Esophagus muscularis mucosa (tissue), 4 donors: Measurements from ENCODE around the gene METAP1.

Experiments
- CTCF ChIP-seq, 3 experiments: fragments of 200-600 bp in 2 of 3; fragments of 450-650 bp in 1 of 3; sonication (generic) in 2 of 3; IDR thresholded peaks; one replicate each; pipeline ENCODE4 v1.5.1; 2017 to 2019; ENCODE audit warnings: antibody characterized with exemption in 3 of 3, mild to moderate bottlenecking in 2 of 3, moderate library complexity in 1 of 3
- EP300 ChIP-seq: sonication (generic); formaldehyde crosslinking; IDR thresholded peaks from one replicate; pipeline ENCODE4 v1.6.1; 2017; ENCODE audit warnings: antibody characterized with exemption
- POLR2A ChIP-seq: fragments of 450-650 bp; IDR thresholded peaks from one replicate; pipeline ENCODE4 v1.6.1; 2017; ENCODE audit warnings: antibody characterized with exemption, moderate library complexity, mild to moderate bottlenecking, low read depth
- POLR2AphosphoS5 ChIP-seq, 2 donors: sonication (generic); formaldehyde crosslinking; IDR thresholded peaks; one replicate each; pipeline ENCODE4 v1.6.1; 2017; ENCODE audit warnings: antibody characterized with exemption in 2 of 2

GRCh38 chr4:98987720-98988119, 7.8 kb upstream of the METAP1 start:
- no peak for TF ChIP-seq POLR2A
- no peak for TF ChIP-seq CTCF (IDR thresholded peaks at IDR 0.05)
- TF ChIP-seq POLR2AphosphoS5 (IDR thresholded peaks at IDR 0.05) = no peak
- no peak for TF ChIP-seq EP300
